ENCODE data around the gene EPB41.

GRCh38 chr1:29100487-29100886 is 186.1 kb downstream of the EPB41 start:
- TF ChIP-seq CTCF (conservative IDR thresholded peaks at IDR 0.05; ENCODE audit: low read depth in 2 of 2) (no peak), EZH2phosphoT487 (IDR thresholded peaks at IDR 0.05; ENCODE audit: unreplicated experiment) (no peak), POLR2AphosphoS5 (IDR thresholded peaks at IDR 0.05; ENCODE audit: low read depth) (no peak), JUNB (IDR thresholded peaks at IDR 0.05; ENCODE audit: unreplicated experiment) (no peak), CREB1 (CRISPR knock-in tag; IDR thresholded peaks at IDR 0.05; ENCODE audit: low read depth) (no peak), REST (IDR thresholded peaks at IDR 0.05; ENCODE audit: unreplicated experiment) (no peak), EZH2 (IDR thresholded peaks at IDR 0.05; ENCODE audit: low read depth, unreplicated experiment) (no peak)
- TF ChIP-seq, protein P1, sequence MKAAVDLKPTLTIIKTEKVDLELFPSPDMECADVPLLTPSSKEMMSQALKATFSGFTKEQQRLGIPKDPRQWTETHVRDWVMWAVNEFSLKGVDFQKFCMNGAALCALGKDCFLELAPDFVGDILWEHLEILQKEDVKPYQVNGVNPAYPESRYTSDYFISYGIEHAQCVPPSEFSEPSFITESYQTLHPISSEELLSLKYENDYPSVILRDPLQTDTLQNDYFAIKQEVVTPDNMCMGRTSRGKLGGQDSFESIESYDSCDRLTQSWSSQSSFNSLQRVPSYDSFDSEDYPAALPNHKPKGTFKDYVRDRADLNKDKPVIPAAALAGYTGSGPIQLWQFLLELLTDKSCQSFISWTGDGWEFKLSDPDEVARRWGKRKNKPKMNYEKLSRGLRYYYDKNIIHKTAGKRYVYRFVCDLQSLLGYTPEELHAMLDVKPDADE (IDR thresholded peaks at IDR 0.05): no peak
